Upper lobe of left lung (tissue), 6 donors: Measurements from ENCODE around the gene GPR137B. TPM values are rescaled to one million over a fixed set of nuclear protein-coding genes. Genes with fewer than 3 reads are reported as not detected.

Experiments used
- ATAC-seq, 2 donors: fragments of 200-7000 bp; cut with Tn5 transposase; one replicate each; pipeline ENCODE4 v1.9.1; 2022; ENCODE audit warnings: mild to moderate bottlenecking in 2 of 2, moderate library complexity in 2 of 2; ENCODE audit not compliant: low FRiP score in 2 of 2
- DNase-seq, 2 donors: peaks; one replicate each; pipeline ENCODE4 v3.0.0-alpha.2; 2019 to 2020
- H3K27ac ChIP-seq, 4 donors: fragments of 200-600 bp; sonication (generic); one replicate each; pipeline ENCODE4 v1.5.1; 2016 to 2019
- H3K27me3 ChIP-seq, 4 donors: fragments of 200-600 bp; sonication (generic); one replicate each; pipeline ENCODE4 v1.5.1; 2017 to 2019
- H3K36me3 ChIP-seq, 4 donors: fragments of 200-600 bp; sonication (generic); one replicate each; pipeline ENCODE4 v1.5.1; 2016 to 2019
- H3K4me1 ChIP-seq, 4 donors: fragments of 200-600 bp; sonication (generic); one replicate each; pipeline ENCODE4 v1.5.1; 2018 to 2019
- H3K4me3 ChIP-seq, 4 donors: fragments of 200-600 bp; sonication (generic); one replicate each; pipeline ENCODE4 v1.5.1; 2017 to 2019; ENCODE audit warnings: mild to moderate bottlenecking in 2 of 4, moderate library complexity in 1 of 4
- H3K9me3 ChIP-seq, 4 donors: fragments of 200-600 bp; sonication (generic); one replicate each; pipeline ENCODE4 v1.5.1; 2018 to 2019
- EP300 ChIP-seq, 4 donors: sonication (generic); formaldehyde crosslinking; IDR thresholded peaks; one replicate each; pipeline ENCODE4 v1.5.1; 2017; ENCODE audit warnings: antibody characterized with exemption in 4 of 4, control low read depth in 2 of 4
- POLR2A ChIP-seq, 4 donors: fragments of 450-650 bp; IDR thresholded peaks; one replicate each; pipeline ENCODE4 v1.5.1; 2016 to 2017; ENCODE audit warnings: antibody characterized with exemption in 4 of 4, mild to moderate bottlenecking in 2 of 4
- POLR2AphosphoS5 ChIP-seq, 2 donors: sonication (generic); formaldehyde crosslinking; IDR thresholded peaks; one replicate each; pipeline ENCODE4 v1.5.1; 2017; ENCODE audit warnings: antibody characterized with exemption in 2 of 2
- WGBS, 2 donors: methylation state at CpG; one replicate each; pipeline ENCODE4 v1.1.5; 2017 to 2018; 5-methylcytosine and 5-hydroxymethylcytosine counted together
- total RNA-seq, 6 donors: library from RNA; depleted of rRNA in 4 of 6; stranded (reverse); fragments of >200 nt in 4 of 6; gene quantifications; one replicate each; pipeline versions ENCODE4 v1.1.0 to v1.2.1, GENCODE V29; 2016 to 2021
- TF ChIP-seq, protein P1 (sequence below), 6 experiments: fragments of 450-650 bp in 4 of 6; fragments of 200-600 bp in 2 of 6; sonication (generic) in 2 of 6; IDR thresholded peaks; one replicate each; pipeline ENCODE4 v1.5.1; 2016 to 2019; ENCODE audit warnings: antibody characterized with exemption in 6 of 6
- donor health status: DM: no; HTN: no; CAD: no; lungs with moderate emphysema.
- donor health status: DM: no; HTN: yes; CAD: no; lungs with severe emphysema.

The GPR137B gene
- total RNA-seq, 6 donors from 2014 or later, result 14.0 to 31.8 (median 26.9) TPM

DNA sequence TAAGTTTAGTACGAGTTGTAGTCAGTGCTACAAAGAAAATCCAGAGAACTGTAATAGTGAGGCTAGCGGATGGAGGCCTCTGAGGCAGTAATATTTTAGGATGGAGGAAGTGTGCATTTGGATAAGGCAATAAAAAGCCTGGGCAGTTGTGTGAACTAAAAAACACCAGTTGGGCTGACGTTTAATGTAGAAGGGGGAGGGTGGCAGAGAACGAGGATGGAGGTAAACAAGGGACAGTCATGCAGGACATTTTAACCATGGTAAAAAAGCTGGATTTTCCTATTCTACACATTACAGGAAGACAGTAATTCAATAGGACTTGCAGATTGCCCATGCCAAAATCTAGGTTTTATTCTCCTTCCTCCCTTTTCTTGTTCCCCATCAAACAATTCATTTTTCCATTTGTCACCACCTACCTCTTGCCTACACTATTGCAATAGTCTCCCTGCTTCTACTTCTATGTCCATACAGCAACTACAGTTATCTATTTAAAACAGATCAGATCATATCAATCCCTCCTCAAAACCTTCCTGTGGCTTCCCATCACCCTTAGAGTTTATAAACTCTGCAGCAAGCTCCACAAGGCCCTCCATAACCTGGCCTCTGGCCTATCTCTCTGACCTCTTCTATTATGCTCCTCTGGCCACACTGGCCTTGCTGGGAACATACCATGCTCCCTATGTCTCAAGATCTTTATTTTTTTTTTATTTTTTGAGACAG lies 111.7 kb downstream of the GPR137B start:
- 70 to 82% methylated on average over 4 of the region's 4 CpGs for WGBS, 2 donors
- Histone ChIP-seq H3K4me3 (no peak overlapping the region), H3K36me3 (peaks cover 0 to 3% (median 0%) of the 10 kb centered on the region in 4 donors)

DNA sequence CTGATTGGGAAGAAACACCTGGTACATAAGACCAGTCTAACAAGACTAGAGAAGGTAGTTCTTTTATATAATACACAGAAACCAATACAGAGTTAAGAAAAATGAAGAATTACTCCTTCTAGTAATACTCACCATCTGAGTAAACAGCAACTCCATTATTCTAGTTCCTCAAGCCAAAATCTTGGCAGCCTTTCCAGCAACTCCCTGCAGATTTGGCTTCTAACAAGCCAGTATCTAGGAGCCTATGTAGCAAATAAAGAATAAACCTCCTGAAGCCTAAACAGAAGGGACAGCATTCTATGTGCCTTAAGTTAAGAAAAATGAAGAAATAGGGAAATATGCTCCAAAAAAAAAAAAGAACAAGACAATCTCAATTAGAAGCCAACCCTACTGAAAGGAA lies 114.9 kb downstream of the GPR137B start:
- H3K27ac ChIP-seq, result no peak overlapping the region
- H3K4me1 ChIP-seq, result no peaks in the 10 kb centered on the region
- TF ChIP-seq EP300 (IDR thresholded peaks at IDR 0.05) (no peak), POLR2AphosphoS5 (IDR thresholded peaks at IDR 0.05) (no peak), POLR2A (IDR thresholded peaks at IDR 0.05) (no peak)
- TF ChIP-seq, protein P1, sequence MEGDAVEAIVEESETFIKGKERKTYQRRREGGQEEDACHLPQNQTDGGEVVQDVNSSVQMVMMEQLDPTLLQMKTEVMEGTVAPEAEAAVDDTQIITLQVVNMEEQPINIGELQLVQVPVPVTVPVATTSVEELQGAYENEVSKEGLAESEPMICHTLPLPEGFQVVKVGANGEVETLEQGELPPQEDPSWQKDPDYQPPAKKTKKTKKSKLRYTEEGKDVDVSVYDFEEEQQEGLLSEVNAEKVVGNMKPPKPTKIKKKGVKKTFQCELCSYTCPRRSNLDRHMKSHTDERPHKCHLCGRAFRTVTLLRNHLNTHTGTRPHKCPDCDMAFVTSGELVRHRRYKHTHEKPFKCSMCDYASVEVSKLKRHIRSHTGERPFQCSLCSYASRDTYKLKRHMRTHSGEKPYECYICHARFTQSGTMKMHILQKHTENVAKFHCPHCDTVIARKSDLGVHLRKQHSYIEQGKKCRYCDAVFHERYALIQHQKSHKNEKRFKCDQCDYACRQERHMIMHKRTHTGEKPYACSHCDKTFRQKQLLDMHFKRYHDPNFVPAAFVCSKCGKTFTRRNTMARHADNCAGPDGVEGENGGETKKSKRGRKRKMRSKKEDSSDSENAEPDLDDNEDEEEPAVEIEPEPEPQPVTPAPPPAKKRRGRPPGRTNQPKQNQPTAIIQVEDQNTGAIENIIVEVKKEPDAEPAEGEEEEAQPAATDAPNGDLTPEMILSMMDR (IDR thresholded peaks at IDR 0.05), result no peak
- DNase-seq (no peak), ATAC-seq (no peak)
- no peak overlapping the region for H3K4me3 ChIP-seq
- H3K27me3 ChIP-seq, result no peaks in the 10 kb centered on the region
- peaks cover 11 to 25% (median 22%) of the 10 kb centered on the region in 4 donors for H3K9me3 ChIP-seq
- H3K36me3 ChIP-seq, result peaks cover 0 to 5% (median 0%) of the 10 kb centered on the region in 4 donors

More for the DNA sequence above, 111.7 kb downstream of the GPR137B start:
- no peaks in the 10 kb centered on the region for H3K4me1 ChIP-seq
- no peaks in the 10 kb centered on the region for H3K27me3 ChIP-seq
- TF ChIP-seq POLR2A (IDR thresholded peaks at IDR 0.05), result no peak
- no peak for TF ChIP-seq POLR2AphosphoS5 (IDR thresholded peaks at IDR 0.05)
- TF ChIP-seq EP300 (IDR thresholded peaks at IDR 0.05), result no peak
- TF ChIP-seq, protein P1 (IDR thresholded peaks at IDR 0.05), result no peak
- DNase-seq, result no peak
- no peak overlapping the region for H3K27ac ChIP-seq
- H3K9me3 ChIP-seq, result peaks cover 7 to 16% (median 12%) of the 10 kb centered on the region in 4 donors
- no peak for ATAC-seq

DNA sequence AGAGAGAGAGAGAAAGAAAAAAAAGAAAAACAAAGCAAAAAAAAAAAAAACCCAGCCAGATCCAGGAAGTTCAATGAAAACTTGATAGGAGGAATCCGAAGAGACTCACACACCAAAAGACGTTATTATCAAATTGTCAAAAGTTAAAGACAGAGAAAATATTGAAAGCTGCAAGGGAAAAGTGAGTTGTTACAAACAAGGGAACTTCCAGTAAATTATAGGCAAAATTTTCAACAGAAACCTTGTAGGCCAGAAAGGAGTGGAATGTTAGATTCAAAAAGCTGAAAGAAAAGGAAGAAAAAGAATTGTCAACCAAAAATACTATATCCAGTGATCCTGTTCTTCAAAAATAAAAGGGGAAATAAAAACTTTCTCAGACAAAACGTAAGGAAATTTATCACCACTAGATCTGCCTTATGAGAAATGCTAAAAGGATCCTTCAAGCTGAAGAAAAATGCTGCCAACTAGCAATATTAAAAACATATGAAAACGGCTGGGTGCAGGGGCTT lies 115.8 kb downstream of the GPR137B start:
- DNase-seq (no peak), ATAC-seq (no peak)
- Histone ChIP-seq H3K4me3 (no peak overlapping the region), H3K4me1 (no peaks in the 10 kb centered on the region), H3K9me3 (peaks cover 11 to 27% (median 23%) of the 10 kb centered on the region in 4 donors), H3K27me3 (no peaks in the 10 kb centered on the region), H3K27ac (no peak overlapping the region), H3K36me3 (peaks cover 0 to 5% (median 0%) of the 10 kb centered on the region in 4 donors)
- 78 to 98% methylated on average over 4 of the region's 4 CpGs for WGBS, 2 donors
- no peak for TF ChIP-seq POLR2A (IDR thresholded peaks at IDR 0.05)
- TF ChIP-seq, protein P1 (IDR thresholded peaks at IDR 0.05), result no peak
- no peak for TF ChIP-seq EP300 (IDR thresholded peaks at IDR 0.05)

Other genes with a start within 250 kb of the GPR137B start
- gene NID1, start 77.4 kb upstream of the GPR137B start, total RNA-seq, result 10 to 100 TPM; 26.8 to 81.1 (median 46.1) TPM
- 10 to 100 TPM in 2 of 6 donors, 1 to 10 TPM in 4; 4.1 to 14.5 (median 6.8) TPM for gene ERO1B, start 139.4 kb downstream of the GPR137B start, total RNA-seq